ENCODE measurements around the gene GAS6.

GRCh38 chr13:113781571-113781970 lies 82.3 kb downstream of the GAS6 start:
- TF ChIP-seq CTCF (IDR thresholded peaks at IDR 0.05), result no peak
- no peak for TF ChIP-seq EZH2 (IDR thresholded peaks at IDR 0.05; ENCODE audit: borderline replicate concordance, insufficient read depth, low read depth, low read length, poor library complexity, severe bottlenecking)
